ENCODE results near the gene PHETA1.
A peak's percentile ranks its signal among the peaks of the same experiment; 100 is the strongest.

Gene PHETA1, protein sequence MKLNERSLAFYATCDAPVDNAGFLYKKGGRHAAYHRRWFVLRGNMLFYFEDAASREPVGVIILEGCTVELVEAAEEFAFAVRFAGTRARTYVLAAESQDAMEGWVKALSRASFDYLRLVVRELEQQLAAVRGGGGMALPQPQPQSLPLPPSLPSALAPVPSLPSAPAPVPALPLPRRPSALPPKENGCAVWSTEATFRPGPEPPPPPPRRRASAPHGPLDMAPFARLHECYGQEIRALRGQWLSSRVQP

DNA sequence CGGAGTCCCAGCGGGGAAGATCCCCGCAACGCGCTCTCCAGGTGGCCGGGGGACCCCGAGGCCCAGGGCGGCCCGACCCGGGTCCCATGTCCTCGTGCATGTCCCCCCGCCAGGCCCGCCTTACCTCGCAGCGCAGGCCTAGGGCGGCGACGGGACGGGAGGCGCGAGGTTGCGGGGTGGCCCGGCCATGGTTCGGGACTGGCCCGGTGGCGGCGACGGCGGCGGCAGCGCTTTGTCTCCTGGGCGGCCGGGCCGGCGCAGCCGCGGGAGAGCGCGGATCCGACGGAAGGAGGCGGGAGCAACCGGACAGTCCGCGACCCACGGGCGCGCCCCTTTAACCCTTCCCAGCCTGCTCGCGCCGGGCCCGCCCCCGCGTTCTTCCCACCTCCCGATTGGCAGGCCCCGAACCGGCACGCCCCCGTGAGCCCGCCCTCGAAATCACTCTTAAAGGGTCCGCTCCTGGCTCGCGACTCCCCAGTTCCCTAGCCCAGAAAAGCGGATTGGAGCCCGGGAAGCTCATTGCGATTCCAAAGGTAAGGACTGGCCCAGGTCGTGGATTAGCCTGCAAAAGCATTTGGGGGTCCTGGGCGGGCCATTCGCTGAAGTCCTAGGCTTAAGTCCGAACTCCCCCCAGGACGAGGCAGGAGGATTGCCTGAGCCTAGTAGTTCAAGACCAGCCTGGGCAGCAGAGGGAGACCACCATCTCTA is at the start of gene PHETA1:
Gene PHETA1 (minus strand): TSS at position 308 of the 708 bp plus-strand sequence. CDS start 5,668 bp downstream, outside the sequence.
- peak; percentile 50 to 52 for DNase-seq (ENCODE audit: low read depth in 2 of 2)

DNA sequence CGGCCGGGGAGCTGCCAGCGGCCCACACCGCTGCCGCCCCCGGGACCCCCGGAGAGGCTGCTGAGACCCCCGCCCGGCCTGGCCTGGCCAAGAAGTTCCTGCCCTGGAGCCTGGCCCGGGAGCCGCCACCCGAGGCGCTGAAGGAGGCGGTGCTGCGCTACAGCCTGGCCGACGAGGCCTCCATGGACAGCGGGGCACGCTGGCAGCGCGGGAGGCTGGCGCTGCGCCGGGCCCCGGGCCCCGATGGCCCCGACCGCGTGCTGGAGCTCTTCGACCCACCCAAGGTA is 49.6 kb upstream of the PHETA1 start:
- DNase-seq (ENCODE audit: low read depth in 2 of 2) = no peak

DNA sequence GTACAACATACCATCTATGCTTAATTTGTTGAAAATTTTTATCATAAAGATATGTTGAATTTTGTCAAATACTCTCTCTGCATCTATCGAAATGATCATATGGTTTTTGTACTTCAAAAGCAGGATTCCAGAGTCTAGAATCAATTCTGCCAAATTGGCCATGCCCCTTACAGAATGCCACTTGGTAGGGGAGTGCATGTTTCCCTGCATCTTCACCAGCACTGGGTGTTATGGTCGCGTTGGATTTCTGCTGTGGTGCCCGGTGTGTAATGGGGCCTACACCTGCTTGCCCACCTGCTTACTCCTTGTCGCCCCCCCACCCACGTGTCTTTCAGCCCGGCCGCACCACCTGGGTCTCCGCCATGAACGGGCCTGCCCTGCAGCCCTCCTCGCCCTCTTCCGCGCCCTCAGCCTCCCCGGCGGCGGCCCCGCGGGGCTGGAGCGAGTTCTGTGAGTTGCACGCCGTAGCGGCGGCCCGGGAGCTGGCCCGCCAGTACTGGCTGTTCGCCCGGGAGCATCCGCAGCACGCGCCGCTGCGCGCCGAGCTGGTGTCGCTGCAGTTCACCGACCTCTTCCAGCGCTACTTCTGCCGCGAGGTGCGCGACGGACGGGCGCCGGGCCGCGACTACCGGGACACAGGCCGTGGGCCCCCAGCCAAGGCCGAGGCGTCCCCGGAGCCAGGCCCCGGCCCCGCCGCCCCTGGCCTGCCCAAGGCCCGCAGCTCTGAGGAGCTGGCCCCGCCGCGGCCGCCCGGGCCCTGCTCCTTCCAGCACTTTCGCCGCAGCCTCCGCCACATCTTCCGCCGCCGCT is 49.1 kb upstream of the PHETA1 start:
- DNase-seq (ENCODE audit: low read depth in 2 of 2) = no peak

DNA sequence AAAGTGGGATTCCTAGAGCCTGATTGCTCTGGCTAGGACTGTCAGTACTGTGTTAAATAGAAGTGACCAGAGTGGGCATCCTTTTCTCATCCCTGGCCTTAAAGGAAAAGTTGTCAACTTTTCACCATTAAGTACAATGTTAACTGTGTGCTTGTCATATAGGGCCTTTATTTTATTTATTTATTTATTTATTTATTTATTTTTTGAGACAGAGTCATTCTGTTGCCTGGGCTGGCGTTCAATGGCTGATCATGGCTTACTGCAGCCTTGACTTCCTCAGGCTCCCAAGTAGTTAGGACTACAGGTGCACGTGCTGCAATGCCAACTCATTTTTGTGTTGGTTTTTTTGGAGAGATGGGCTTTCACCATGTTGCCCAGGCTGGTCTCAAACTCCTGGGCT is 48.4 kb upstream of the PHETA1 start:
- DNase-seq (ENCODE audit: low read depth in 2 of 2) = no peak

DNA sequence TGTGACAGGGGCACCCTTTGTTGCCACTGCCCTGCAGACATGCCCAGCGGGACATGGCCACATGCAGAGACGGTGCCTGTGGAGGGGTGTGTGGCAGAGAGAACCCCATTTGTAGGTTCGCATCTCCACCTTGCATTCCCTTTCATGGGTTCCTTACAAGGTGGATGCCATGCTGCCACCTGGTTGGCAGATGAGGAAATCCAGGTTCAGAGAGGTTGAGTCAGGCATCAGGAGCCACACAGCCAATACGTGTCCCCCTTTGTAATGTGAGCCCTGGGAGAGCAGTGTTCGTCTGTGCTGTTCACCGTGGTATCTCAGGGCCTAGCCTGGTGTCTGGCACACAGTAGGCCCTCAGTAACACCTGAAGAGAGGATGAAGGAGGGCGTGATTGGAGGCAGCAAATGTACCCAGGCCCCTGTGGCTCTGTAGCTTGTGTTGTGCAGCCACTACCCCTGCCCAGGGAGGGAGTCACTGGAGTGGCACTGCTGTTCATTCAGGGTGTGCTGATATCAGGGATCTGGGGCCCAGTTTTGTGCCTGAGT is 45.9 kb upstream of the PHETA1 start:
- no peak for DNase-seq (ENCODE audit: low read depth in 2 of 2)

DNA sequence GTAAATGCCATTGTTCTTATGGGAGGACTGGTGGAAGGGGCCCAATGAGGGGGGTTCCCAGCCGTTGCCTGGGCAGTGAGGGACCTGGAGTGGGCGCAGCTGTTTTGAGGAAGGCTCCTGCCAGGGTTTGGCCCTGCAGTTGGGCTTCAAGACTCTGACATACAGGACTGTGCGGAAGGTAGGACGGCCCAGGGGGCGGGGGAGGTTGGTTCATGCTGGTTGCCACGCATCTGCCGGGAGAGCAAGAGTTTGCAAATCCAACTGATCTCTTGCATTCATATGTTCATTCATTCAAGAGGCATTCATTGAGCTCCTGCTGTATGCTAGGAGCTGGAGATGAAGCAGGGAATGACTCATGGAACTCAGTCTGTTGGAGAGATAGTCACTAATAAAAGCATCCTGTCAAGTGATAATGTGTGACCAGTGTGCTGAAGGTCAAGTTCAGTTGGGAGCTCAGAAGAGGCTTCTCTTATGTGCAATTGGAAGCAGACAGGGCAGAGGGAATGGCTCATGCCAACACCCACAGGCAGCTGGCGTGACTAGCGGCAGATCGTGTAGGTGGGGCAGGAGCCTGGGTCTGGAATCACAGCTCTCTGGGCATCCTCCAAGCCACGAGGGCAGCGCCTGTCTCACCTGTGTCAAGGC is 44.7 kb upstream of the PHETA1 start:
- no peak for DNase-seq (ENCODE audit: low read depth in 2 of 2)

DNA sequence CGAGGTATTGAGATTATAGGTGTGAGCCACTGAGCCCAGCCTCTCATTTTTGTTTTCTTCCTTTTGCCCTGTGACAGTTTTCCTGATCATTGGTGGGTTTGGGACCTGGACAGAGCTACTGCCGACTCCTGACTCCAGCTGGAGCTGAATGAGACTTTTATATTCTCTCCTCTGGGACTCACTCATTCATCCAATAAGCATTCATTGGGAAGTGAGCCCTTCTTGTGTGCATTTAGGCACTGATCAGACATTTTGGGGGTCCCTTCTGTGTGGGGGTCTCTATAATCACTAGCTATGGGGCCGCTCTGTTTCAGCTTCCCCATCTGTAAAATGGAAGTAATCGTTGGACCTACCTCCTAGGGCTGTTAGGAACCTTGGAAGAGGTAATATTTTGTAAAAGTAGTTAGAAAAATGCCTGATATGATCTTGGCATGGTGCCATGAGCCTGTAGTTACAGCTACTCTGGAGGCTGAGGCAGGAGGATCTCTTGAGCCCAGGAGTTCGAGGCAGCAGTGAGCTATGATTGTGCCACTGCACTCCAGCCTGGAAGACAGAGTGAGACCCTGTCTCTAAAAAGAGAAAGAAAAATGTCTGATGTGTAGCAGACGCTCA is 44.0 kb upstream of the PHETA1 start:
- no peak for DNase-seq (ENCODE audit: low read depth in 2 of 2)

DNA sequence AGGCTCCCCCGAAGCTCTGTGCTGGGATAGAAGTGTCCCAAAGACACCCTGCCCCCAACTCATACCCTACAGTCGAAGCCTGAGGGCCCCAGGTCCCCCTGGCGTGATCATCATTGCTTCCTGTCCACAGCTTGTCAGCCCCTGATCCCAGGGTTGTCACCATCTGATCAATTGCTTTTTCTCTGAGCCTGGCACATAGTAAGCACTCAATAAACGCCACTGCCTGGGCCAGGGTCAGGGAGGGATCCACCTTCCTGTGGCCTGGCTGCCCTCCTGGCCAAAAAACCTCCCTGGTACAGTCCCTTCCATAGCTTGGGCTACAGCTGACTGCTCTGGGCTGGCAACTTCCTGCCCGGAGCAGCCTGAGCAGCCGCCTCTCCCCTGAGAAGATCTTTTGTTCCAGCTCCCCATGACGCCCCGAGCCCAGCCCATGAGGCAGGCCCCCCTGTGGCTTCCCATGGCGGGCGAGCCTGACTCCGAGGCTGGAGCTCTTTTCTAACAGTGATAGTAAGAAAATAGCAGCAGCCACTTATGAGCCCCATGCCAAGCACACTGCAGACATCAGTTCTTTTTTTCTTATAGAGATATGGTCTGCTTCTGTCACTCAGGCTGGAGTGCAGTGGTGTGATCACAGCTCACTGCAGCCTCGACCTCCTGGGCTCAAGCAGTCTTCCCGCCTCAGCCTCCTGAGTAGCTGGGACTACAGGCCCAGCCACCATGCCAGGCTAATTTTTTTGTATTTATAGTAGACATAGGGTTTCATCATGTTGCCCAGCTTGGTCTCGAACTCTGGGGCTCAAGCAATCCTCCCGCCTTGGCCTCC is 43.3 kb upstream of the PHETA1 start:
- no peak for DNase-seq (ENCODE audit: low read depth in 2 of 2)

DNA sequence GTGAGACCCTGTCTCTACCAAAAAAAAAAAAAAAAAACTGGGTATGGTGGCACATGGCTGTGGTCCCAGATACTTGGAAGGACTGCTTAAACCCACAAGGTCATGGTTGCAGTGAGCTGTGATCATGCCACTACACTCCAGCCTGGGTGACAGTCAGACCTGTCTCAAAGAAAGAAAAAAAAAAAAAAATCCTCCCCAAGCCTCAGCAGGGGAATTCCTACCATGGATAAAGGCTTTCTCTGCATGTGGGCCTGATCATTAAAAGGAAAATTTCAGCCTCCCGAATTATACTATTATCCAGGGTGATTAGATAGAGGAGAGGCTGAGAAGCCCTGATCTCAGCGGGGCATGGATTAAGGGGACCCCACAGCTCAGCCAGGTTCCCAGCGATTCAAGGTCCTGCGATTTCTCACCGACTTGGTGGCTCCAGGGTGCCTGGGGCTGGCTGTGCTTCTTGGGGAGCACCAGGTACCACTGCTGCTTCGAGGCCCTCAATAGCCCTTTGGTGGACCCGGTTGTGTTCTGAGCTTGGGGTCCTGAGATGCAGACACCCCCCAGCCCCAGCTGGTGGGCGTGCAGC is 42.4 kb upstream of the PHETA1 start:
- no peak for DNase-seq (ENCODE audit: low read depth in 2 of 2)

DNA sequence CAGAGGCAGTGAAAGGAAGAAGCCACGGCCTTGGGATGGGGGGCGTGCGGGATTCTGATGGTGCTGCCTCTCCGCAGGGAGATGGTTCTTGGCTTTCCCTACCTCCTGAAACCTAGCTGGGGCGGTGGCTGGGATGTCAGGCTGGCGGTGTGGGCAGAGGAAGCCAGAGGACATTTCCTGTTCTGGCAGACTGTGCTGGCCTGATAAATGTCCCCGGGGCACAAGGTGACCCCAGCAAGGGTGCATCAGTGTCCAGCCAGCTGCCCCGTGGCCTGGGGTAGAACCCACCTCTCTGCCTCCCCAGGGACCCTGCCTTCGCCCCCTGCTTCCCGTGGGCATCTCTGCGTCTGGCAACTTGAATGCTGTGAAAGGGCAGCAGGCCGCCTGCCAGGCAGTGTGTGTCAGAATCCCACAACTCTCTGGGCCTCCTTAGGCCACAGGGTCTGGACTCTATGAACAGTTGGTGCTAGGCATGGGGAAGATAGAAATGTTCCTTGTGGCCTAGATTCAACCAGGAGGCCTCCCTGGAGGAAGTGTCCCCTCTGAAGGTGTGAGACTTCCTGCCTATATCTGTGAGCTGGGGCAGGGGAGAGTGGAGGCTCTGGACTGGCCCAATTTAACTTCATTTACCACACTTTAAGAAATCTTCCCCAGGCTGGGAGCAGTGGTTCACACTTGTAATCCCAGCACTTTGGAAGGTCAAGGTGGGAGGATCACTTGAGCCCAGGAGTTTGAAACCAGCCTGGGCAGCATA is 41.7 kb upstream of the PHETA1 start:
- DNase-seq (ENCODE audit: low read depth in 2 of 2) = no peak

DNA sequence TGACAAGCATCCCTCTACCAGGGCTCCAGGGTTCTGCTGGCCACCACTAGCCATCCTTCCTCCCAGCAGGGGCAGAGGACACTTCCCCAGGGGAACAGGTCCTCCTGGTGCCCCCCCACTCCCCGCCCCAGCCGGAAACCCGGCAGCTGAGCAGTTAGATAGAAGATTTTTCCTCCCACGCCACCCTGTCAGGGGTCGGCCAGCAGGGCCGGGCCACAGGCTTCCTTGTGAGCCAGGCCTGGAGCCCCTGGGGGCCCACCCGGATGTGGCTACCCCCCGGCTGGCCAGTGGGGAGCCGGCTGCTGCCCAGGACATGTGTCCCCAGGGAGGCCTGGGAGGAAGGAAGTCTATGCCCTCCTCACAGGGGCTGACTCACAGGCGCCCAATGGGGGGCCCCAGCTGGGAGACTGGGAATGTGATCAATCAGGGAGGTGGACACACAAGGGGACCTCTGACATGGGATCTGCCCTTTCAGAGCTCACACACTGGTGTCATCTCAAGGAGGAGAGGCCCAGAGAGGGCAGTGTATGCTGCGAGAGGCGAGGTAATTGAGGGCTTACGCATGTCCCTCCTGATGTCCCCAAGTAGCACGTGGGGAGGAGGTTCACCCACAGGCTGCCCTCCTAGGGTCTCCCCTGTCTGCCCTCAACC is 41.0 kb upstream of the PHETA1 start:
- peak; percentile 13 to 24 for DNase-seq (ENCODE audit: low read depth in 2 of 2)

DNA sequence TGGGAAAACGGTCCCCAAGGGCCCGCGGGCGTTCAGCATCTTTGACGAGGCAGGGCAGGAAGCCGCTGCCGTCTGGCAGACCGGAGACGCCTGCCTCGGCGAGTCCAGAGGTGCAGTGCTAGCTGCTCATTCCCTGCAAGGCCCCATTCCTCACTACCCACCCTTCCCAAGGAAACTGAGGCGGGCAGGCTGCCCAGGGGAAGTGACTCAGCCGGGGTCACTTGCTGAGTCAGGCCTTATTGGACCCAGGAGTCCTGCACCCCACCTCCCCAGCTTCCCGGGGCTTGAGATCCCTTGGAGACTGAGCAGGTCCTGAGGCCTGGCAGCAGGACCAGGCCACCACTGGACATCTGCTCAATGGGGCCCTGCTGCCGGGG is 40.5 kb upstream of the PHETA1 start:
- DNase-seq (ENCODE audit: low read depth in 2 of 2) = no peak

DNA sequence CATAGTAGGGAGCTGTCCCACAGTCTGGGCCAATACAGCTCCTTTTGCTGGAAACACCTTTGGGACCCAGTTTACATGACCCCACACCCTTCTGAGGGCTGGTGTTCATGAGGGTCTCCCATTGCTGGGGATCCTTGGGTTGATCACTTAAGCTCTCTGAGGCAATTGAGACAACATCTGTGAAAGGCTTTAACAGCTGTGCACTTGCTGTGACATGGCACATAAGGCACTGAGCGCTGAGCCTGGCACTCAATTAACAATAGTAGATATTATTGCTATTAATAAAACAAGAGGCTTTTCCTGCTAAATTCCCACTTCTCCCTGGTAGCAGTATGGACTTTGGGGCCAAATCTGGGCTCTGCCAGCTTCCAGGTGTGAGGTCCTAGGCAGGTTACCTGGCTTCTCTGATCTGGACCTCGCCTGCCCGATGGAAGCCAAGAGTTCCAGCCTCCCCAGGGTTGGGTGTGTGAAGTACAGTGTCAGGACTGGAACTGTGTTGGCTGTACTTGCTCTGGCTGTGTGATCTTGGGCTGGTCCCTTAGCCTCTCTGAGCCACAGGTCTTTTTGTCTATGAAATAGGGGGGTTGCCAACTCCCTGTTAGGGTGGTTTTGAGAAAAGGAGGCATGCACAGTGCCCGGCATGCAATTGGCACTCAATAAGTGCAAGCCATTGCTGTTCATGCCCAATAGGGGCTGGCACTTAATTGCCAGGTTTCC is 39.9 kb upstream of the PHETA1 start:
- no peak for DNase-seq (ENCODE audit: low read depth in 2 of 2)

DNA sequence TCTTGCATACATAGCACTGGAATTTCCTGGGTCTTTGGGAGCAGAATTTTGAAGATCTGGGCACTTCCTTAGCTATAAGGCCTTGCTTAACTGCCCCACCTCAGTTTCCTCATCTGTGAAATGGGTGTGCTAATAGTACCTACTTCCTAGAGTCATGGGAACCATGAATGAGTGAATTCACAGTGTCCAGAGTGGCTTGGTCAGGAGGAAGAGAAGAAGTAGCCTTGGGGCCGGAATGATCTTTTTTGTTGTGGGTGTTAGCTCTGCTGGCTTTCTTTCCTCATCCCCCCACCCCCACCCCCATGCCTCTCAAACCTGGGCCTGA is 39.2 kb upstream of the PHETA1 start:
- DNase-seq (ENCODE audit: low read depth in 2 of 2) = no peak

DNA sequence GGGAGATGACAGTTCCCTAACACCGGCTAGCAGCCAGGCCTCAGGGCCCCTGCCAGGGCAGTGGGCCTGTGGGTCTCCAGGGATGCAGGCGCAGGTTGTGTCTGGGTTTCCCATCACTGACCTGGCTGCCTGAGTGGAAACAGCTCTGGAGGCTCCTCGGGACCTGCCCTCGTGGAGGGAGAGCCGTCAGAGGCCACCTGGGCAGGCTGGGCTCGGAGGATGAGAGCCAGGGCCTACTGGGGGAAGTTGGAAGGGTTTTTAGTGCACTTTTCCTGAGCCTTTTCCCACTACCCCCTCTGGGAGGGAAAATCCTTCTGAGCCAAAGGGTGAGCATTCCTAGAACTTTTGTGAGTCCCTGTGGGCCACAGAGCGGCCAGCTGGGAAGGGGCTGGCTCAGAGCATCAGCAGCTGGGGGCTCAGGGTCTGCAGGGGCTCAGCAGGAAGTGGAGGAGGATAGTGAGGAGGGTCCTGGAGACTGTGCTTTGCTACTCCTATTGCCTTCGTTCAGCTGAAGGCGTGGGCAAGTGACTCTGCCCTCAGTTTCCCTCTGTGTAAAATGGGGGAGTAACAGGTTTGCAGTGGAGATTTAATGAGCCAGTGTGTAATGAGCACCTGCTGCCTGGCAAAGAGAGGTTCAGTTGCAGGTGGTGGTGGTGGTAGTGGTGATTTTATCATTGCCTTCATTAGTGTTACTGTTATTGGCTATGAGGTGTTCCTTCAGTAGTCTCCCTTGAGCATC is 38.7 kb upstream of the PHETA1 start:
- DNase-seq (ENCODE audit: low read depth in 2 of 2) = no peak

DNA sequence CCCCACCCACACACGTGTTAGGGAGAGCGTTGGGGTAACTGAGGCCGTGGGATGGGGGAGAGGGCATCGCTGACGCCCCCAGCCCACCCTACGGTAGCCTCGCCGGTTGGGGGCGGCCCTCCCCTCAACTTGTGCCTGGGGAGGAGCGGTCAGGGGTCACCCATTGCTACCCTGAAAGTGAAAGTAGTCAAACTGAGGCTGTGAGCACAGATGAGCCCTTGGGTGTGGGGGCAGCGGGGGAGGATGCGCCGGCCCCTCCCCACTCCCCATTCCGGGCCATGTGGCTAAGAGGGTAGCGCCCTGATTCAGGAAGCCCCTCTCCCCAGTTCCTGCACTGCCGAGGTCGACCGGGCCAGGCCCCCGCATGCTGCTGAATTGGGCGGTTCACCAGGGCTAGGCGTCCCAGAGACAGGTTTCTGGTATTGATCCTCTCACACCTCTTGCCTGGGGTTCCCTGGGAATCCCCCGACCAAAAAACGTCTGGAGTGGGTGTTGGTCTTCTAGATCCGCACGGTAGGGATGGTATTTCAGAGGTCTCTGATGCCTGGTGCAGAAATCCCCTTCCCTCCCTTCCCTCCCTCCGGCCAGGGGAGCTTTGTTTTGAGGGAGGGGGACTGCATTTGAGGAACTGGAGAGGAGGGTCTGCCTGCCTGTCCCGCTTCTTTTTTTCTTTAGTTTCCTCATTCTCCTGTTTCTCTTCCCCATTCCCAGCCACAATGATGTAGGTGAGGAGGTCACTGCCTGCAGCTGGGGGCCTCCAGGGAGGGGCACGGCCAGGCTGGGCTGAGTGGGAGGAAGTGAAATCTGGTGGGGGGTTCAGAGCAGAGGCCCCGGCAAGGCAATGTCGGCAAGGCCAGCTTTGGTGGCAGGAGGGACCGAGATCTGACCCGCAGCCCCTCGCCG is 37.8 kb upstream of the PHETA1 start:
- DNase-seq (ENCODE audit: low read depth in 2 of 2) = no peak

DNA sequence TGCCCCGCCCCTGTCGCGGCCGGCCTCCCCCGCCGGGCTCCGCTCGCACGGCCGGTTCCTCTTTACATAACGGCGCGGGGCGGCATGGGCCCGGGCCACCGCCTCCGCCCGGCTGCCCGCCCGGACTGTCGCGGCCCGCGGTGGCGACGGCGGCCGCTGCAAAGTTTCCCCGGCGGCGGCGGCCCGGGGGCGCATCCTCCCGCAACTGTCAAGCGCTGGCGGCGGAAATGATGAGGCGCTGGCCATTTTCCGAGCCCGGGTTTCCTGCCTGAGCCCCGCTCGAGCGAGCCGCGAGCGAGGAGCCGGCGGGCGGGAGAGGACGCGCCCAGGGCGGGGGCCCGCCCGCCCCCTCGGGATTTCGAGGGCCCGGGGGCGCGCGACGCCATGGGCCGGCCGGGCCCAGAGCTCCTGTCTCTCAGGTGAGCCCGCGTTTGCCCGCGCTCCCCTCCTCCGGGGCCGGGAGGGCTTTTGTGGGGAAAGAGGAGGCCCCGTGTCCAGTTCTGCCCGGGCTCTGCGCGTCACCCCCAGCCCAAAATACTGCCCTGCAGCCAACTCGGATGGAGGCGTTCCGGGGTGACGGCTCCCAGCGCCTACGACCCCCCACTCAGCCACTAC is 37.1 kb upstream of the PHETA1 start, which contains the start of gene SH2B3:
Gene SH2B3 (plus strand): TSS at position 65 of the 615 bp plus-strand sequence. CDS start 12,223 bp downstream, outside the sequence.
- DNase-seq (ENCODE audit: low read depth in 2 of 2) = peak in 1 of 2 experiments; percentile 14

All from fibroblast of skin of left biceps (primary cell).